GF-D8 (cell line): ENCODE measurements around the gene MAP2.
"Not testable (repeated sequence)": the region's sequence is repeated elsewhere in the genome, so short reads cannot be mapped to it uniquely, and the experiment has no call there.

Experiments used
- DNase-seq: peaks from one replicate; lab custom pipeline; 2025; lab: John Stamatoyannopoulos, UW

The MAP2 gene

GRCh38 chr2:209476367-209477208 is 52.7 kb downstream of the MAP2 start:
- no peak for DNase-seq

DNA sequence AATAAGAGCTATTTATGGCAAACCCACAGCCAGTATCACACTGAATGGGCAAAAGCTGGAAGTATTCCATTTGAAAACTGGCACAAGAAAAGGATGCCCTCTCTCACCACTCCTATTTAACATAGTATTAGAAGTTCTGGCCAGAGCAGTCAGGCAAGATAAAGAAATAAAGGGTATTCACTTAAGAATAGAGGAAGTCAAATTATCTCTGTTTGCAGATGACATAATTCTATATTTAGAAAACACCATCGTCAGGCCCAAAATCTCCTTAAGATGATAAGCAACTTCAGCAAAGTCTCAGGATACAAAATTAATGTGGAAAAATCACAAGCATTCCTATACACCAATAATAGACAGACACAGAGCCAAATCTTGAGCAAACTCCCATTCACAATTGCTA is 68.4 kb downstream of the MAP2 start:
- DNase-seq = not testable (repeated sequence)

DNA sequence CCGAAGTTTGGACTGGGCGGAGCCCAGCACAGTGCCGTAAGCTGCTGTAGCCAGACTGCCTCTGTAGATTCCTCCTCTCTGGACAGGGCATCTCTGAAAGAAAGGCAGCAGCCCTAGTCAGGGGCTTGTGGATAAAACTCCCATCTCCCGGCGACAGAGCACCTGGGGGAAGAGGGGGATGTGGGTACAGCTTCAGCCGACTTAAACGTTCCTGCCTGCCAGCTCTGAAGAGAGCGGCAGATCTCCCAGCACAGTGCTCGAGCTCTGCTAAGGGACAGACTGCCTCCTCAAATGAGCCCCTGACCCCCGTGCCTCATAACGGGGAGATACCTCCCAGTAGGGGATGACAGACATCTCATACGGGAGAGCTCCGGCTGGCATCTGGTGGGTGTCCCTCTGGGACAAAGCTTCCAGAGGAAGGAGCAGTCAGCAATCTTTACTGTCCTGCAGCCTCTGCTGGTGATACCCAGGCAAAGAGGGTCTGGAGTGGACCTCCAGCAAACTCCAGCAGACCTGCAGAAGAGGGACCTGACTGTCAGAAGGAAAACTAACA is 71.3 kb downstream of the MAP2 start:
- not testable (repeated sequence) for DNase-seq

- DNase-seq = no peak
Measured at GRCh38 chr2:209495855-209496585, 72.2 kb downstream of the MAP2 start.

DNA sequence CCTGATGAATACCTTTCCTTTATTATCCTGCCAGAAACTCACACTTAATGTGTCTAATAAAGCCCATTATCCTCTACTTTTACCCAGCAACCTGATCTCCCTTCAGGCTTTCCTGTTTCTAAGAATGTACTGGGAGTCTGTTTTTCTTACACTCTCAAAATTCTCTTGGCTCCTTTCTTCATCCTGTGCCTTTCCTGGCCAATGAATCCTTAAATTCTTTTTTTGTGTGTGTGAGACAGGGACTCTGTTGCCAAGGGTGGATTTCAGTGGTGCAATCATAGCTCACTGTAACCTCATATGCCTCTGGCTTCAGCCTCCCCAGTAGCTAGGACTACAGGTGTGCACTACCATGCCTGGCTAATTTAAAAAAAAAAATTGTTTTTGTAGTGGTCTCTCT is 72.7 kb downstream of the MAP2 start:
- no peak for DNase-seq

DNA sequence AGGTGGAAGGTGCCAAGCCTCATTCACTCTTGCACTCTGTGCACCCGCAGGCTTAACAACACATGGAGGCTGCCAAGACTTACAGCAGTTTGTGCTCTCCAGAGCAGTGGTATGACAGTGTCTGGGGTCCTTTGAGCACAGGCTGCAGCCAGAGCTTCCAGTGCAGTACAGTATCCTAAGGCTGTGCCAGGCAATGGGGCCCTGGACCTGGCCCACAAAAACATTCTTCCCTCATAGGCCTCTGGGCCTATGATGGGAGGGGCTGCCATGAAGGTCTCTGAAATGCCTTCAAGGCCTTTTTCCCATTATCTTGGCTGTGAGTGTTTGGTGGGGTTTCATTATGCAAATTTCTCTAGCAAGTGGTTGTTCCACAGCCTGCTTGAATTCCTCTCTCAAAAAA is 74.8 kb downstream of the MAP2 start:
- DNase-seq = no peak

- no peak for DNase-seq
Measured at GRCh38 chr2:209499069-209499468, 75.2 kb downstream of the MAP2 start.

DNA sequence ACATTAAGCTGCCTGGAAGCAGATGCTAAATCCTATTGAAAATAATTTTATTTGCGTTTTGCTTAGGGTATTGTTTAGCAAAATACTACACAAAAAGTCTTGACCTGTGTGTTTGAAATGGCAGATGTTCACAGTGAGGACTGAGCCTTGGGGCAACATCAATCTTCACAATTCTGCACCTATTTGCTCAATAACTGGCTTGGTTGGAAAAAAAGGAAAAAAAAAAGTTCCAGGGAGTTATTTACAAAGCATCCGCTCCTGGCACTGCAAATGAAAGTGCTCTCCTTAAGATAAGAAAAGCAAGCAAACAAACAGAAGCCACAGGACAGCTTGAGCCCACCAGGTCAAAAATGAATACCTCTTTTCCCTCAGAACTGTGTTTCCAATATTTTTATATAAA is 77.7 kb downstream of the MAP2 start:
- no peak for DNase-seq

DNA sequence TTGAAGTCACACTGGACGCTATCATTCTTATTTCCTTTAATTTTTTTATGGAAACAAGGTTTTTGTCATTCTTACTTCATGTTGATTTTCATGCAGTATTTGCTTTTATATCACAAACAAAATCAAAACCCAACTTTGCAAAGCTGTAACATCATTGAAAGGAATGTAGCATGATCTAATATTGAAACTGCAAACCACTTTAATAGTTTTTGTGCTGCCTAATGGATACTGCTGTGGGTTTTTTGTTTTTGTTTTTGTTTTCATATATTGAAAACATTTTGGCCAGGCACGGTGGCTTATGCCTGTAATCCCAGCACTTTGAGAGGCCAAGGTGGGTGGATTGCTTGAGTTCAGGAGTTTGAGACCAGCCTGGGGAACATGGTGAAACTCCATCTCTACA is 81.6 kb downstream of the MAP2 start:
- no peak for DNase-seq

DNA sequence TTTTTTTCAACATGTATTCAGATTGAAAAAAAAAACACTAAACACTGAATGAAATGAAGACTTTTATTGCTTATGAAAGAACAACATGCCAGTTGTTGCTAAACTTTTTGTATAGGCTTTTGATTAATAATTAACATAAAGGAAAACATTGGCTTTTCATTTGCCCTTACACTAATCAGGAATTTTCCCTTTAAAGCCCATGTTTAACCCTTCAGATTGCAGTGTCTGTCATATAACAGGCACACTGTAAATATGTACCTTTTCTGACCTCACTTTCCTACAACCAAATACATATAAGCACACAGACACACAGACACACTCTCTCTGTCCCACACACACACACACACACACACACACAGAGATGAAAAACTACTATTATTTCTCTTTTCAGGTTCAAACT is 84.4 kb downstream of the MAP2 start:
- no peak for DNase-seq

DNA sequence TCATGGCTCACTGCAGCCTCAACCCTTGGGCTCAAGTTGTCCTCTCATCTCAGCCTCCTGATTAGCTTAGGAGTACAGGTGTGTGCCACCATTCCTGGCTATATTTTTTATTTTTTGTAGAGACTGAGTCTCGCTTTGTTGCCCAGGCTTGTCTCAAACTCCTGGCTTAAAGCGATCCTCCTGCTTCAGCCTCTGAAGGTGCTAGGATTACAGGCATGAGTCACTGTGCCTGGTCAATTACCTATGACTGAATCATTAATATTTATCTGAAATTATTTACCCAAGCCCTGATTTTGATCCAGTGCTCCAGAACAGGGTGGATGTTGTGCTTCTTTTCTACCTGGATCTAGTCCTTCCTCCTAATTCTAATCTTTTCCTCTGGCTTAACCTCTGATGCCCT is 87.8 kb downstream of the MAP2 start:
- no peak for DNase-seq

GRCh38 chr2:209512971-209513370 is 89.1 kb downstream of the MAP2 start:
- no peak for DNase-seq

DNA sequence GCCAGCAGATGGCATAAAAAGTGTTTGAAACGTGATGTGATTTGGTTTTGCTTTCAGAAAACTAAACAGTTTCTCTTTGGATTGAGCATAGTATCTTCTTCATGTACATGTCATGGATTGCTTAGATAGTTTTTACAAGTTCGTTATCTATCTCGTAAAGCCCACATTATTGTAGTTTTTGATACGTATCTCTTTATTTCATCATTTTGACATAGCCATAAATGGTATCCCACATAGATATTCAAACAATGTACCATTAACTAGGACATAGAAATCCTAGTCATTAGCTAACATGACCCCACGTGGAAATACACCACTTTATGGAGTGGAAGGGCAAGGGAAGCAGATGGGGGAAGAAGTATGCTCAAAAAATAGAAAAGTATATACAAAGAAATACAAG is 93.6 kb downstream of the MAP2 start:
- no peak for DNase-seq

DNA sequence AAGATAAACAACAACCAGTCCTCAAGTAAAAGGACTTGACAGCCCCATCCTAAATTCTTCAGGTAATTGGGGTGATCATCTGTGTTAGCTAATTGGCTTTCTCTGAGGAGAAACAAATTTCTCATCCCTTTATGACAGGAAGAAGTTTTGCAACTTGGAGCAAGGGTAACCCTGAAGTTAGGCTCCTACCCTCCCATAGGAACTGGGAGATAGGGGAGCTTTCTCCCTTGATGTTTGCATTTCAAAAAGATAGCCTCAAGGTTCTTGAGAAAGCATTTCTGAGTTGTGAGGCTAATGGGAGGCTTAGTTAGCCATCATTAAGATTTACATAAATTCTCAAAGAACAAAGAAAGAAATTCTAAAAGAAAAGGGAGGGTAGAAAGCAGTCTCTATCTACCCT is 95.4 kb downstream of the MAP2 start:
- DNase-seq = no peak

DNA sequence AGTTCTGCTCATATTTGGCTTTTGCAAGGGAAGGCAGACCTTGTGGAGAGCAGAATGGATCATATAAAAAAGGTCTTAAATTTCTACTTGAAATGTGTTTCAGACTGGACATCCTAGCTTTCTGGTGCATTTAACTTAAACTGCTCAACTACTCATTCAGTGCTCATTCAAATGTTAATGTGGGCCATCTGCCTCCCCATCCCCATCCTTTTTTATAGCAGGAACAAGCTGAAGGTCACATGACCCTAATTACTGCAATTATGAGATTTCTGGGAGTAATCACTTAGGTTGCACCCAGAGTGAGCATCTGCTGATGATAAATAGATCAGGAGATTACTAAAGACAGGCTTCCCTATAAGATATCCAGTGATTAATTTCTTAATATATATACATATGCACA is 96.1 kb downstream of the MAP2 start:
- no peak for DNase-seq

GRCh38 chr2:209523041-209523740 is 99.3 kb downstream of the MAP2 start:
- no peak for DNase-seq

GRCh38 chr2:209523867-209524266 is 100.0 kb downstream of the MAP2 start:
- no peak for DNase-seq

DNA sequence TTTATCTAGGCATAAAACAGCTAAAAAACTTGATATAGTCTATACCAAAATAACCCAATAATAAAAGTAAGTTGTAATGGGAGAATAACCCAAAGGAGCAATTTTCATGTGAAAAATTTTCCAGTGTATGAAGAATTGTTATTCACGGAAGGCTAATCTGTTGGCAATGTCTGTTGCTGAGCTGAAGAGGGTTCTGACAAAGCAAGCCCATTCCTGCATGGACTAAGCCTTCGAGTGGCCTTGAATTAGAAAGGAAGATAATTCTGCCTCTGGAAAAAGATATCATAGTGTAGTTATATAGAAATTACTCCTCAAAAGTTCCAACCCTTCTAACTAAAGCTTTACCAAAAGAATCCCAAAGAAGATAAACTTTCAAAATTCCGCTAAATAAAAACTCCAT is 101.5 kb downstream of the MAP2 start:
- DNase-seq = no peak

- no peak for DNase-seq
Measured at GRCh38 chr2:209525834-209526281, 102.0 kb downstream of the MAP2 start.

GRCh38 chr2:209526561-209526960 is 102.7 kb downstream of the MAP2 start:
- DNase-seq = no peak

DNA sequence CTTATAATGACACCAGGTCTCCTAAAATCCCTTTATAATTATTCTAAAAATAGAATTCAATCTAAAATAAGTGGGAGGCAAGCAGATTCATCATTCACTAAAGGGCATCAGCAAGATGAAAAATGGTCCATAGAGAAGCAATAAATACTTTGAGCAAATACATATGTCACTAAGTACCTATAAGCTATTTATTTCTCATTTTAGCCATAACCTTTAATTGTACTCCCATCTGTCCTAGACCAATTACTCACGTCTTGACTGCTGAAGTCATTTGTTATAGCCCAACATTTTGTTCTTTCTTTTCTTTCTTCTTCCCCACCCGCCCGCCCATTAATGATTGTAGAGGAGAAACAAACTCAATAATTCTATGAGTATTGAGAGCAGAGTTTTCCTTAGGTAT is 105.7 kb downstream of the MAP2 start:
- DNase-seq = no peak

DNA sequence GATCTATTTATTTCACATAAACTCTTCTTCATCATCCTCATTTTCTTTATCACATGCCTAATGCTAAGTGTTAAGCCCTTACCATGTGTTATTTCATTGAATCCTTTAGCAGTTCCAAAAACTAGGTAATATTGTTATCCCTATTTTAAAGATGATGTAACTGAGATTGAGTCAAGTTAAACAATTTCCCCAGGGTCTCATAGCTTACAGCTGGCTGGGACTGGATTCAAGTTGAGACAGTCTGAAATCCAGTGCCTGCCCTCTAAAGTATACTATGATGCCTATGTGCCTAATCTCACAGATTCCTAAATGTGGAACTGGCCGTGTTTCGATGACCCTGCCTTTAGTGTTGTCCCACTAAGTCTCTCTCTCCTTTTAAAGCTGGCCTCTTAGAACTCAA is 108.5 kb downstream of the MAP2 start:
- DNase-seq = no peak

DNA sequence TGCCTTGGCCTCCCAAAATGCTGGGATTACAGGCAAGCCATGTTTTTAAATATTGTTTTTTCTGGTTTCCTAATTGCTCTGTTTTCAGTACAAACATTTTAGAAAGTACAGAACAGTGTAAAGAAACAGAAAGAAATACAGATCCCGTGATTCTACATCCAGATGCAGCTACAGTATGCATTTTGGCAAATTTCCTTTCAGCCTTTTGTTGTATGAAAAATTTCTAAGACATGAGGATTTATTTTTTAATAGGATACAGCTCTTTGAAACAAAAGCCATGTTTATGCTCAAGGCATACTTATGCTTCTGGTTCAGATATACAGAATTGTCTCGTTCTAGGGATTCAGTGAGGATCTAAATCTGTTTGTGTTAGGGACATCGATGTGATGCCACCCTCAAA is 109.5 kb downstream of the MAP2 start:
- DNase-seq = no peak
